ENCODE measurements around the gene TAOK3. TPM values are rescaled to one million over a fixed set of nuclear protein-coding genes. Genes with fewer than 3 reads are reported as not detected.

Gene TAOK3
- total RNA-seq, 1 donor from 2014 or later = 14.7 TPM

GRCh38 chr12:118188690-118189371 is 183.9 kb downstream of the TAOK3 start:
- Mint-ChIP-seq H3K27me3 (no peaks in the 10 kb centered on the region), H3K36me3 (ENCODE audit: insufficient read depth) (no peaks in the 10 kb centered on the region), H3K4me3 (ENCODE audit: low read depth) (no peak overlapping the region), H3K27ac (no peak overlapping the region), H3K4me1 (ENCODE audit: low read depth) (peaks cover 9% of the 10 kb centered on the region), H3K9me3 (ENCODE audit: low read depth) (no peaks in the 10 kb centered on the region)
- no peak for DNase-seq (ENCODE audit: low spot score, unreplicated experiment)
- TF ChIP-seq, protein P1, sequence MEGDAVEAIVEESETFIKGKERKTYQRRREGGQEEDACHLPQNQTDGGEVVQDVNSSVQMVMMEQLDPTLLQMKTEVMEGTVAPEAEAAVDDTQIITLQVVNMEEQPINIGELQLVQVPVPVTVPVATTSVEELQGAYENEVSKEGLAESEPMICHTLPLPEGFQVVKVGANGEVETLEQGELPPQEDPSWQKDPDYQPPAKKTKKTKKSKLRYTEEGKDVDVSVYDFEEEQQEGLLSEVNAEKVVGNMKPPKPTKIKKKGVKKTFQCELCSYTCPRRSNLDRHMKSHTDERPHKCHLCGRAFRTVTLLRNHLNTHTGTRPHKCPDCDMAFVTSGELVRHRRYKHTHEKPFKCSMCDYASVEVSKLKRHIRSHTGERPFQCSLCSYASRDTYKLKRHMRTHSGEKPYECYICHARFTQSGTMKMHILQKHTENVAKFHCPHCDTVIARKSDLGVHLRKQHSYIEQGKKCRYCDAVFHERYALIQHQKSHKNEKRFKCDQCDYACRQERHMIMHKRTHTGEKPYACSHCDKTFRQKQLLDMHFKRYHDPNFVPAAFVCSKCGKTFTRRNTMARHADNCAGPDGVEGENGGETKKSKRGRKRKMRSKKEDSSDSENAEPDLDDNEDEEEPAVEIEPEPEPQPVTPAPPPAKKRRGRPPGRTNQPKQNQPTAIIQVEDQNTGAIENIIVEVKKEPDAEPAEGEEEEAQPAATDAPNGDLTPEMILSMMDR (IDR thresholded peaks at IDR 0.05; ENCODE audit: unreplicated experiment) = no peak

DNA sequence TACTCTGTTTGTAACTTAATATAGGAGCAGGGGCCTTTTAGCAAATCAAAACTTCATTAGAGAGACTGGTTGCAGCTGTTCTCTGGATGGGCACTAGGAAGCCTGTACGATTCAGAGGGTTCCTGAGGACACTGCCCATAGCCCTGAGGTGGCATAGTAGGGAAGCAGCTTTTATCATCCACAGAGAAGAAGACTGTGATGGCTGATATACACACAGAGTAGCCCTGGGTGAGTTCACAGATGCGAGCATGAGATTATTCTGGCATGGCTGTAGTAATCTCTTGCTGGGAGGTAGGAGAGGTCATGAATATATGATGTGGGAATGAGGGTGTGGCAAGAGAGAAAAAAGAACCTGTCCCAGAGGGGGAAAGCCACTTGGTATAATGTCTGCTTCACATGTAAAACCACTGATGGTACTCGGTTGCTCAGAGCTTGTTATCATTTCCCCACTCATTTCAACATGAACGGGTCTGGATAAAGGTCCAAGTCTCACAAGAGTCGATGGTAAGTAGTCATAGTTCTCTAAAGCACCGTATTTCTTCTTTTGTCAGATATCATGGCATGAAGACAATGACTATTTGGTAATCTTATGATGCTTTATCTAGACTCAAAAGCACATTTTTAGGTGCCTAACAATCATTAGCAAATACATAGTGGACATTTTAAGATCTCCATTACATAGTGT is 184.8 kb downstream of the TAOK3 start:
- no peak for DNase-seq (ENCODE audit: low spot score, unreplicated experiment)
- Mint-ChIP-seq H3K4me3 (ENCODE audit: low read depth) (no peak overlapping the region), H3K36me3 (ENCODE audit: insufficient read depth) (no peaks in the 10 kb centered on the region), H3K27ac (no peak overlapping the region), H3K27me3 (no peaks in the 10 kb centered on the region), H3K4me1 (ENCODE audit: low read depth) (peaks cover 12% of the 10 kb centered on the region), H3K9me3 (ENCODE audit: low read depth) (no peaks in the 10 kb centered on the region)
- TF ChIP-seq, protein P1 (IDR thresholded peaks at IDR 0.05; ENCODE audit: unreplicated experiment) = no peak

- no peak for DNase-seq (ENCODE audit: low spot score, unreplicated experiment)
- Mint-ChIP-seq H3K36me3 (ENCODE audit: insufficient read depth) (peaks cover 2% of the 10 kb centered on the region), H3K27me3 (no peaks in the 10 kb centered on the region), H3K9me3 (ENCODE audit: low read depth) (no peaks in the 10 kb centered on the region), H3K4me3 (ENCODE audit: low read depth) (no peak overlapping the region), H3K4me1 (ENCODE audit: low read depth) (peaks cover 15% of the 10 kb centered on the region), H3K27ac (no peak overlapping the region)
- TF ChIP-seq, protein P1 (IDR thresholded peaks at IDR 0.05; ENCODE audit: unreplicated experiment) = no peak
These were observed 186.9 kb downstream of the TAOK3 start for GRCh38 chr12:118185602-118186397.

- Mint-ChIP-seq H3K9me3 (ENCODE audit: low read depth) (no peaks in the 10 kb centered on the region), H3K27me3 (no peaks in the 10 kb centered on the region), H3K4me1 (ENCODE audit: low read depth) (peaks cover 6% of the 10 kb centered on the region), H3K4me3 (ENCODE audit: low read depth) (no peak overlapping the region), H3K27ac (no peak overlapping the region), H3K36me3 (ENCODE audit: insufficient read depth) (peaks cover 2% of the 10 kb centered on the region)
- TF ChIP-seq, protein P1 (IDR thresholded peaks at IDR 0.05; ENCODE audit: unreplicated experiment) = no peak
- no peak for DNase-seq (ENCODE audit: low spot score, unreplicated experiment)
These were observed 189.0 kb downstream of the TAOK3 start for GRCh38 chr12:118183711-118184110.

DNA sequence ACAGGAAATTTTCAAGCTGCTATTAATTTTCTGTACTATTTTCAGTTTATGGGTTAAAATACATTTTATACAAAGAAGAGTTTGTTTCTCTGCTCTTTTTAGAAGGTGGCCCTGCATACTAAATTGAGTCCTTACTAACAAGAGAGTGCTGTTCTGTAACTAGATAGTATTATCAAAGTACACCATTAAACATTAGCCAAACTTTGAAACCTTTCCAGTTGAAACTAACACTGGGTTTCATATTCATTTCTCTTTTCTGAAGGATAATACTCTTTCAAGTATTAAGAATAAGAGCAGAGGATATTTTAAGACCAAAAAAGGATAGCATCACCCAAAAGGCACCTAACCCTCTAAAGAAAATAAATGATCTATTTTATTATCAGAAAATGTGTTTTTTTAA is 189.6 kb downstream of the TAOK3 start:
- no peaks in the 10 kb centered on the region for H3K27me3 Mint-ChIP-seq
- TF ChIP-seq, protein P1 (IDR thresholded peaks at IDR 0.05; ENCODE audit: unreplicated experiment) = no peak
- H3K27ac Mint-ChIP-seq = no peak overlapping the region
- H3K4me3 Mint-ChIP-seq (ENCODE audit: low read depth) = no peak overlapping the region
- peaks cover 6% of the 10 kb centered on the region for H3K4me1 Mint-ChIP-seq (ENCODE audit: low read depth)
- H3K36me3 Mint-ChIP-seq (ENCODE audit: insufficient read depth) = peaks cover 2% of the 10 kb centered on the region
- no peaks in the 10 kb centered on the region for H3K9me3 Mint-ChIP-seq (ENCODE audit: low read depth)
- DNase-seq (ENCODE audit: low spot score, unreplicated experiment) = no peak
